PC-3 (cell line): ENCODE results near the gene ATP2B2. TPM values are rescaled to one million over a fixed set of nuclear protein-coding genes. Genes with fewer than 3 reads are reported as not detected.

Experiments used
- ATAC-seq: fragments of 200-7000 bp; cut with Tn5 transposase; 2 replicates; pipeline ENCODE4 v1.9.1; 2020; ENCODE audit warnings: mild to moderate bottlenecking, moderate library complexity
- BruUV-seq: library from RNA; stranded (reverse); fragments of 400-500 nt; replicated peaks from 2 replicates; lab custom pipeline; 2021; lab: Mats Ljungman, UMichigan
- CTCF ChIA-PET: fragments of 300-600 bp; sonication (Branson Sonifier 250); formaldehyde crosslinking; loops from one replicate; lab custom pipeline; 2022; ENCODE audit warnings: antibody characterized with exemption; lab: Charles Lee
- POLR2A ChIA-PET: fragments of 300-600 bp; sonication (Branson Sonifier 250); formaldehyde crosslinking; loops from one replicate; lab custom pipeline; 2022; ENCODE audit warnings: antibody characterized with exemption; ENCODE audit not compliant: unreplicated experiment; lab: Charles Lee
- DNase-seq: peaks from one replicate; pipeline ENCODE4 v3.0.0-alpha.2; 2015
- H2AFZ ChIP-seq: fragments of 300-600 bp; sonication (generic); 2 replicates; pipeline ENCODE4 v1.6.0; 2016; ENCODE audit warnings: antibody characterized with exemption, low read length
- H3F3A ChIP-seq: fragments of 300-600 bp; sonication (generic); one replicate; pipeline ENCODE4 v1.6.0; 2017; ENCODE audit warnings: antibody characterized with exemption, low read length, control low read depth, mild to moderate bottlenecking; ENCODE audit not compliant: unreplicated experiment
- H3K27ac ChIP-seq: fragments of 300-600 bp; sonication (generic); 2 replicates; pipeline ENCODE4 v1.5.1; 2016; ENCODE audit warnings: mild to moderate bottlenecking, low read length
- H3K27me3 ChIP-seq: fragments of 300-600 bp; sonication (generic); 2 replicates; pipeline ENCODE4 v1.6.1; 2016; ENCODE audit warnings: low read length, mixed read lengths
- H3K36me3 ChIP-seq: fragments of 300-600 bp; sonication (generic); 2 replicates; pipeline ENCODE4 v1.6.1; 2016; ENCODE audit warnings: low read depth, mixed run types, low read length, mixed read lengths
- H3K4me1 ChIP-seq: fragments of 300-600 bp; sonication (generic); 2 replicates; pipeline ENCODE4 v1.5.1; 2016; ENCODE audit warnings: low read length; ENCODE audit not compliant: insufficient read depth
- H3K4me2 ChIP-seq: fragments of 300-600 bp; sonication (generic); 2 replicates; pipeline ENCODE4 v1.6.0; 2016; ENCODE audit warnings: low read length
- H3K4me3 ChIP-seq: fragments of 300-600 bp; sonication (generic); 2 replicates; pipeline ENCODE4 v1.5.1; 2016; ENCODE audit warnings: mild to moderate bottlenecking, low read length, mixed read lengths
- H3K79me2 ChIP-seq: fragments of 300-600 bp; sonication (generic); 2 replicates; pipeline ENCODE4 v1.6.1; 2017; ENCODE audit warnings: low read length, mixed read lengths
- H3K9ac ChIP-seq: fragments of 300-600 bp; sonication (generic); 2 replicates; pipeline ENCODE4 v1.6.0; 2016; ENCODE audit warnings: mild to moderate bottlenecking, low read length
- H3K9me2 ChIP-seq: fragments of 300-600 bp; sonication (generic); replicated peaks from 2 replicates; pipeline ENCODE4 v1.6.1; 2016; ENCODE audit warnings: mixed run types, low read length, mixed read lengths
- H3K9me3 ChIP-seq: fragments of 300-600 bp; sonication (generic); 2 replicates; pipeline ENCODE4 v1.6.1; 2016; ENCODE audit warnings: low read length, mixed read lengths
- H4K20me1 ChIP-seq: fragments of 300-600 bp; sonication (generic); 2 replicates; pipeline ENCODE4 v1.6.1; 2016; ENCODE audit warnings: low read length, mixed read lengths
- CTCF ChIP-seq: fragments of 300-600 bp; sonication (generic); conservative IDR thresholded peaks from 2 replicates; pipeline ENCODE4 v1.5.1; 2017; ENCODE audit warnings: antibody characterized with exemption, low read depth, mild to moderate bottlenecking, low read length
- EZH2 ChIP-seq: fragments of 300-600 bp; sonication (generic); IDR thresholded peaks from one replicate; pipeline ENCODE4 v1.6.1; 2017; ENCODE audit warnings: antibody characterized with exemption, mild to moderate bottlenecking, low read length; ENCODE audit not compliant: unreplicated experiment
- EZH2phosphoT487 ChIP-seq: fragments of 300-600 bp; sonication (generic); IDR thresholded peaks from 2 replicates; pipeline ENCODE4 v1.6.1; 2018; ENCODE audit warnings: mild to moderate bottlenecking, antibody characterized with exemption, low read length, borderline replicate concordance
- intact Hi-C: fragments of 100-400 bp; cut with micrococcal nuclease; formaldehyde crosslinking; loops from 2 replicates; pipeline ENCODE4 v1.9.0; 2023
- total RNA-seq: library from RNA; depleted of rRNA; stranded (reverse); fragments of >200 nt; gene quantifications from 2 replicates; pipeline ENCODE4 v1.2.3, GENCODE V29; 2014

ATP2B2 gene
- total RNA-seq, 1 experiment from 2014 or later = not detected

DNA sequence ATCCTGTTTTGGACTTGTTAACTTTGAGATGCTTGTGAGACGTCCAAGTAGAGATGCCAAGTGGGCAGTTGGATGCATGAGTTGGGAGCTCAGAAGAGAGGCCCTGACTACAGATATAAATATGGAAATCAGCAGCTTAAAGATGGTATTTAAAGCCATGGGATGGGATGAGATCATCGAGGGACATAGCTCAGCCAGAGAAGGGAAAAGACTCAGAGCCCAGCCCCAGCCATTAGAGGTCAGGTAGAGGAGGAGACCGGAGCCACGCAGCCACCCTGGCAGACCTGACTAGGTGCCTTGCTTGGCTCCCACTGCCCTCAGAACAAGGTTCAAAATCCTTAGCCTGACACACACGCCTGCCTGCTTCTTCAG is 31.1 kb downstream of the ATP2B2 start:
- no peak for DNase-seq
- Histone ChIP-seq H3K27ac (no peak overlapping the region), H2AFZ (no peak overlapping the region), H3K9me2 (no peaks in the 10 kb centered on the region), H3F3A (no peaks in the 10 kb centered on the region), H3K27me3 (peaks cover 40% of the 10 kb centered on the region), H3K9me3 (no peaks in the 10 kb centered on the region), H3K4me1 (no peaks in the 10 kb centered on the region), H3K4me2 (no peak overlapping the region), H3K79me2 (no peaks in the 10 kb centered on the region), H3K4me3 (no peak overlapping the region), H3K9ac (no peak overlapping the region), H3K36me3 (no peaks in the 10 kb centered on the region), H4K20me1 (no peaks in the 10 kb centered on the region)
- TF ChIP-seq EZH2phosphoT487 = no peak
- no peak for TF ChIP-seq EZH2
- no peak for TF ChIP-seq CTCF
- intact Hi-C loops = no loop called here
- no TSS peak for BruUV-seq
- ChIA-PET CTCF (no interaction called here), POLR2A (no interaction called here)
- no peak for ATAC-seq

GRCh38 chr3:10473581-10474274 is 31.7 kb downstream of the ATP2B2 start:
- no TSS peak for BruUV-seq
- TF ChIP-seq CTCF (no peak), EZH2 (no peak), EZH2phosphoT487 (no peak)
- Histone ChIP-seq H3K27ac (no peak overlapping the region), H3K9me3 (no peaks in the 10 kb centered on the region), H3F3A (no peaks in the 10 kb centered on the region), H3K4me1 (no peaks in the 10 kb centered on the region), H3K36me3 (no peaks in the 10 kb centered on the region), H3K4me3 (no peak overlapping the region), H4K20me1 (no peaks in the 10 kb centered on the region), H3K79me2 (no peaks in the 10 kb centered on the region), H3K9ac (no peak overlapping the region), H3K27me3 (peaks cover 45% of the 10 kb centered on the region), H3K9me2 (no peaks in the 10 kb centered on the region), H3K4me2 (no peak overlapping the region), H2AFZ (no peak overlapping the region)
- intact Hi-C loops = no loop called here
- DNase-seq (no peak), ATAC-seq (0 out of 2 replicates have a peak, but pooled peaks have one; percentile 33)
- POLR2A ChIA-PET = no interaction called here
- CTCF ChIA-PET = no interaction called here

DNA sequence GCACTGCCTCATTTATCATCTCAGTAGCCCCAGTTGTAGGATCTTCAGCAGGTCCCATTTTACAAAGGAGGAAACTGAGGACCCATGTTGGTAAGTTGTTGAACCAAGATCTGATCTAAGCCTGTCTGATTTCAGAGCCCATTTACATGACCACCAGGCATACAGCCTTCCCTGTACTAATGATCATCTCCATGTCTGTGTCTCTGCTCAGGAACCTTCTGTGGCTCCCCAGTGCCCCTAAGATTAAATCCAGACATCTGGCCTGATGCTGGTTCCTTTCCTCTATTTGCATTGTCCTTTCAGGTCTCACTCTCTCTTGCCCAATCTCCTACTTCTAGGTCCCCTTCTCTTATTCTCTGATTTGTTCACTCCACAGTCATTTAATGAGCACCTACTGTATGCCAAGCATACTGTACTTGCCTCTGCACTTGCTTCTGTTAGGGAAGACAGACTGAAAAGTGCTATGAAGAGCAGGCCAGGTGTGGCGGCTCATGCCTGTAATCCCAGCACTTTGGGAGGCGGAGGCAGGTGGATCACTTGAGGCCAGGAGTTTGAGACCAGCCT is 32.4 kb downstream of the ATP2B2 start:
- intact Hi-C loops = no loop called here
- no peak overlapping the region for H3K4me3 ChIP-seq
- ChIA-PET CTCF (no interaction called here), POLR2A (no interaction called here)
- no peaks in the 10 kb centered on the region for H3K9me3 ChIP-seq
- H3K79me2 ChIP-seq = no peaks in the 10 kb centered on the region
- no peak overlapping the region for H3K27ac ChIP-seq
- no peak overlapping the region for H2AFZ ChIP-seq
- no TSS peak for BruUV-seq
- H3K27me3 ChIP-seq = peaks cover 49% of the 10 kb centered on the region
- no peaks in the 10 kb centered on the region for H3F3A ChIP-seq
- no peaks in the 10 kb centered on the region for H3K4me1 ChIP-seq
- no peaks in the 10 kb centered on the region for H3K9me2 ChIP-seq
- H3K36me3 ChIP-seq = no peaks in the 10 kb centered on the region
- TF ChIP-seq CTCF (no peak), EZH2phosphoT487 (no peak), EZH2 (no peak)
- ATAC-seq = no peak
- DNase-seq = no peak
- no peak overlapping the region for H3K4me2 ChIP-seq
- H4K20me1 ChIP-seq = no peaks in the 10 kb centered on the region
- H3K9ac ChIP-seq = no peak overlapping the region
